HepG2 (cell line): ENCODE results near the gene TOLLIP. TPM values are rescaled to one million over a fixed set of nuclear protein-coding genes. Genes with fewer than 3 reads are reported as not detected.

ENCODE experiments used
- ARNT2 ChIP-seq: sonication (generic); formaldehyde crosslinking; IDR thresholded peaks from 2 replicates; pipeline ENCODE4 v1.8.0; 2022; ENCODE audit warnings: mild to moderate bottlenecking, low read depth, missing genetic modification reagents, moderate library complexity
- ERF ChIP-seq: IDR thresholded peaks from 2 replicates; pipeline ENCODE4 v1.6.1; 2018; ENCODE audit warnings: missing biosample characterization, missing genetic modification reagents
- GABPB1 ChIP-seq: IDR thresholded peaks from 2 replicates; pipeline ENCODE4 v1.6.1; 2016; ENCODE audit warnings: mild to moderate bottlenecking, missing genetic modification reagents, moderate library complexity, missing compliant biosample characterization
- HDAC2 ChIP-seq: sonication (generic); formaldehyde crosslinking; IDR thresholded peaks from 2 replicates; pipeline ENCODE4 v1.4.0; 2020; ENCODE audit warnings: missing genetic modification reagents
- KAT8 ChIP-seq: IDR thresholded peaks from 2 replicates; pipeline ENCODE4 v1.6.1; 2016; ENCODE audit warnings: missing genetic modification reagents, missing compliant biosample characterization
- MED13 ChIP-seq: sonication (generic); formaldehyde crosslinking; IDR thresholded peaks from 2 replicates; pipeline ENCODE4 v1.5.0; 2020; ENCODE audit warnings: missing genetic modification reagents
- NONO ChIP-seq, 2 experiments: fragments of 450-650 bp in 1 of 2; sonication (generic) in 1 of 2; formaldehyde crosslinking in 1 of 2; IDR thresholded peaks in 1 of 2; conservative IDR thresholded peaks in 1 of 2; 2 replicates each; pipeline versions ENCODE4 v1.6.1 to v1.8.0; 2017 to 2022; ENCODE audit warnings: mild to moderate bottlenecking in 1 of 2, missing genetic modification reagents in 1 of 2, moderate library complexity in 1 of 2
- RNF2 ChIP-seq: fragments of 450-650 bp; conservative IDR thresholded peaks from 2 replicates; pipeline ENCODE4 v1.6.1; 2016; ENCODE audit warnings: low read depth
- SAP130 ChIP-seq: IDR thresholded peaks from 2 replicates; pipeline ENCODE4 v1.6.1; 2016; ENCODE audit warnings: low read depth
- SNAPC2 ChIP-seq: sonication (generic); formaldehyde crosslinking; IDR thresholded peaks from 2 replicates; pipeline ENCODE4 v1.8.1; 2022; ENCODE audit warnings: mild to moderate bottlenecking, missing genetic modification reagents
- ZBTB38 ChIP-seq: sonication (generic); formaldehyde crosslinking; IDR thresholded peaks from 2 replicates; pipeline ENCODE4 v1.5.1; 2020; ENCODE audit warnings: mild to moderate bottlenecking, missing genetic modification reagents
- ZNF629 ChIP-seq: sonication (generic); formaldehyde crosslinking; conservative IDR thresholded peaks from 2 replicates; pipeline ENCODE4 v1.5.0; 2020; ENCODE audit warnings: missing genetic modification reagents
- ZNF761 ChIP-seq: sonication (generic); formaldehyde crosslinking; conservative IDR thresholded peaks from 2 replicates; pipeline ENCODE4 v1.4.0; 2020; ENCODE audit warnings: mild to moderate bottlenecking, missing genetic modification reagents
- ZNF768 ChIP-seq: sonication (generic); formaldehyde crosslinking; IDR thresholded peaks from 2 replicates; pipeline ENCODE4 v1.4.0; 2020; ENCODE audit warnings: missing genetic modification reagents
- ZNF772 ChIP-seq: sonication (generic); formaldehyde crosslinking; IDR thresholded peaks from 2 replicates; pipeline ENCODE4 v1.5.0; 2020; ENCODE audit warnings: mild to moderate bottlenecking, missing genetic modification reagents
- ZNF788 ChIP-seq: sonication (generic); formaldehyde crosslinking; IDR thresholded peaks from 2 replicates; pipeline ENCODE4 v1.5.0; 2020; ENCODE audit warnings: mild to moderate bottlenecking, missing genetic modification reagents, borderline replicate concordance
- polyA plus RNA-seq, 8 experiments: library from polyadenylated mRNA; depleted of rRNA in 3 of 8; stranded (reverse) in 7 of 8; unstranded in 1 of 8; fragments of >200 nt; fragmentation: Illumina TruSeq in 4 of 8; extraction: Trizol in 4 of 8; gene quantifications; 2 replicates each; pipeline versions ENCODE4 v1.2.1 to v1.2.3, GENCODE V29; 2011 to 2016; ENCODE audit warnings: low read depth in 4 of 8, missing spikeins in 1 of 8, mixed read lengths in 1 of 8; ENCODE audit not compliant: insufficient read depth in 1 of 8
- total RNA-seq, 5 experiments: library from RNA; depleted of rRNA; stranded (reverse); fragments of >200 nt; fragmentation: Illumina TruSeq; extraction: Trizol; gene quantifications; 2 replicates each; pipeline ENCODE4 v1.2.3, GENCODE V29; 2016; ENCODE audit warnings: low read depth in 1 of 5
- TF ChIP-seq, protein P1 (sequence below): sonication (generic); formaldehyde crosslinking; IDR thresholded peaks from 2 replicates; pipeline ENCODE4 v1.5.0; 2020; ENCODE audit warnings: mild to moderate bottlenecking, missing genetic modification reagents, borderline replicate concordance
- TF ChIP-seq, protein P2 (sequence below): sonication (generic); formaldehyde crosslinking; IDR thresholded peaks from 2 replicates; pipeline ENCODE4 v1.9.0; 2021; ENCODE audit warnings: mild to moderate bottlenecking, missing genetic modification reagents

The TOLLIP gene
- total and polyA plus RNA-seq, 2 of the 13 experiments (the other 11 are each of a cell fraction or from before 2014, with no cell fraction given), result 25.9 to 47.5 TPM

DNA sequence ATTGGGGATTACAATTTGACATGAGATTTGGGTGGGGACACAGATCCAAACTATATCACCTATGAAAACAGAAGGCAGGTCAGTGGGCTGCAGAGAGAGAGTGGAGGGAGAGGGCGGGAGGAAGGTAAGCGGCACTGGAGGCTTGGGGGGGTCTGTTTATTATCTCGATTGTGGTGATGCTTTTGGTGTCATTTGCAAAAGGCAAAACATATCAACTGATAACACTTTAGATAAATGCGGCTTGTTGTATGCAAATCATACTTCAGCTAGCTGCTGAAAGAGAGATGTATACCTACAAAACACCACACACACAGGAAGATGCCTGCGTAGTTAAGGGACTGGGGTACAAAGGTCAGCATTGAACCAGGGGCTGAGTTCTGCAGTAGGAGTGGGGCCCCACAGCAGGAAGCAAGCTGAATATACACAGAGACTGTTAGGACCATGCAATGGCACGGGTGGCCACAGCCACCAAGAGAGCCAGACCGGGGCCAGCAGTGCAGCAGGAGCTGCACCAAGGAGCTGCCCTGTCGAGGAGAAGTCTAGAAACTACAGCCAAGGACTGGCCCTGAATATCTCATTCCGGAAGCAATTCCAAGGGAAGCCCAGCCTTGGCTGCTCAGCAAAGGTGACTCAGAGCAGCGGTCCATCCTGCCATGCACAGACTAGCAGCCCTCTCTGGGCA is 23.8 kb upstream of the TOLLIP start (continued):
- peak; percentile 43; the same call in 1 of the 2 replicates for TF ChIP-seq GABPB1 (CRISPR knock-in tag)
- no peak for TF ChIP-seq MED13 (CRISPR knock-in tag)
- peak; percentile 65 for TF ChIP-seq HDAC2 (CRISPR knock-in tag)
- TF ChIP-seq, protein P1, sequence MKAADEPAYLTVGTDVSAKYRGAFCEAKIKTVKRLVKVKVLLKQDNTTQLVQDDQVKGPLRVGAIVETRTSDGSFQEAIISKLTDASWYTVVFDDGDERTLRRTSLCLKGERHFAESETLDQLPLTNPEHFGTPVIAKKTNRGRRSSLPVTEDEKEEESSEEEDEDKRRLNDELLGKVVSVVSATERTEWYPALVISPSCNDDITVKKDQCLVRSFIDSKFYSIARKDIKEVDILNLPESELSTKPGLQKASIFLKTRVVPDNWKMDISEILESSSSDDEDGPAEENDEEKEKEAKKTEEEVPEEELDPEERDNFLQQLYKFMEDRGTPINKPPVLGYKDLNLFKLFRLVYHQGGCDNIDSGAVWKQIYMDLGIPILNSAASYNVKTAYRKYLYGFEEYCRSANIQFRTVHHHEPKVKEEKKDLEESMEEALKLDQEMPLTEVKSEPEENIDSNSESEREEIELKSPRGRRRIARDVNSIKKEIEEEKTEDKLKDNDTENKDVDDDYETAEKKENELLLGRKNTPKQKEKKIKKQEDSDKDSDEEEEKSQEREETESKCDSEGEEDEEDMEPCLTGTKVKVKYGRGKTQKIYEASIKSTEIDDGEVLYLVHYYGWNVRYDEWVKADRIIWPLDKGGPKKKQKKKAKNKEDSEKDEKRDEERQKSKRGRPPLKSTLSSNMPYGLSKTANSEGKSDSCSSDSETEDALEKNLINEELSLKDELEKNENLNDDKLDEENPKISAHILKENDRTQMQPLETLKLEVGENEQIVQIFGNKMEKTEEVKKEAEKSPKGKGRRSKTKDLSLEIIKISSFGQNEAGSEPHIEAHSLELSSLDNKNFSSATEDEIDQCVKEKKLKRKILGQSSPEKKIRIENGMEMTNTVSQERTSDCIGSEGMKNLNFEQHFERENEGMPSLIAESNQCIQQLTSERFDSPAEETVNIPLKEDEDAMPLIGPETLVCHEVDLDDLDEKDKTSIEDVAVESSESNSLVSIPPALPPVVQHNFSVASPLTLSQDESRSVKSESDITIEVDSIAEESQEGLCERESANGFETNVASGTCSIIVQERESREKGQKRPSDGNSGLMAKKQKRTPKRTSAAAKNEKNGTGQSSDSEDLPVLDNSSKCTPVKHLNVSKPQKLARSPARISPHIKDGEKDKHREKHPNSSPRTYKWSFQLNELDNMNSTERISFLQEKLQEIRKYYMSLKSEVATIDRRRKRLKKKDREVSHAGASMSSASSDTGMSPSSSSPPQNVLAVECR (CRISPR knock-in tag), result peak; percentile 53; the same call in 1 of the 2 replicates
- TF ChIP-seq ZNF768, result peak; percentile 85
- no peak for TF ChIP-seq ZNF788
- TF ChIP-seq, protein P2, sequence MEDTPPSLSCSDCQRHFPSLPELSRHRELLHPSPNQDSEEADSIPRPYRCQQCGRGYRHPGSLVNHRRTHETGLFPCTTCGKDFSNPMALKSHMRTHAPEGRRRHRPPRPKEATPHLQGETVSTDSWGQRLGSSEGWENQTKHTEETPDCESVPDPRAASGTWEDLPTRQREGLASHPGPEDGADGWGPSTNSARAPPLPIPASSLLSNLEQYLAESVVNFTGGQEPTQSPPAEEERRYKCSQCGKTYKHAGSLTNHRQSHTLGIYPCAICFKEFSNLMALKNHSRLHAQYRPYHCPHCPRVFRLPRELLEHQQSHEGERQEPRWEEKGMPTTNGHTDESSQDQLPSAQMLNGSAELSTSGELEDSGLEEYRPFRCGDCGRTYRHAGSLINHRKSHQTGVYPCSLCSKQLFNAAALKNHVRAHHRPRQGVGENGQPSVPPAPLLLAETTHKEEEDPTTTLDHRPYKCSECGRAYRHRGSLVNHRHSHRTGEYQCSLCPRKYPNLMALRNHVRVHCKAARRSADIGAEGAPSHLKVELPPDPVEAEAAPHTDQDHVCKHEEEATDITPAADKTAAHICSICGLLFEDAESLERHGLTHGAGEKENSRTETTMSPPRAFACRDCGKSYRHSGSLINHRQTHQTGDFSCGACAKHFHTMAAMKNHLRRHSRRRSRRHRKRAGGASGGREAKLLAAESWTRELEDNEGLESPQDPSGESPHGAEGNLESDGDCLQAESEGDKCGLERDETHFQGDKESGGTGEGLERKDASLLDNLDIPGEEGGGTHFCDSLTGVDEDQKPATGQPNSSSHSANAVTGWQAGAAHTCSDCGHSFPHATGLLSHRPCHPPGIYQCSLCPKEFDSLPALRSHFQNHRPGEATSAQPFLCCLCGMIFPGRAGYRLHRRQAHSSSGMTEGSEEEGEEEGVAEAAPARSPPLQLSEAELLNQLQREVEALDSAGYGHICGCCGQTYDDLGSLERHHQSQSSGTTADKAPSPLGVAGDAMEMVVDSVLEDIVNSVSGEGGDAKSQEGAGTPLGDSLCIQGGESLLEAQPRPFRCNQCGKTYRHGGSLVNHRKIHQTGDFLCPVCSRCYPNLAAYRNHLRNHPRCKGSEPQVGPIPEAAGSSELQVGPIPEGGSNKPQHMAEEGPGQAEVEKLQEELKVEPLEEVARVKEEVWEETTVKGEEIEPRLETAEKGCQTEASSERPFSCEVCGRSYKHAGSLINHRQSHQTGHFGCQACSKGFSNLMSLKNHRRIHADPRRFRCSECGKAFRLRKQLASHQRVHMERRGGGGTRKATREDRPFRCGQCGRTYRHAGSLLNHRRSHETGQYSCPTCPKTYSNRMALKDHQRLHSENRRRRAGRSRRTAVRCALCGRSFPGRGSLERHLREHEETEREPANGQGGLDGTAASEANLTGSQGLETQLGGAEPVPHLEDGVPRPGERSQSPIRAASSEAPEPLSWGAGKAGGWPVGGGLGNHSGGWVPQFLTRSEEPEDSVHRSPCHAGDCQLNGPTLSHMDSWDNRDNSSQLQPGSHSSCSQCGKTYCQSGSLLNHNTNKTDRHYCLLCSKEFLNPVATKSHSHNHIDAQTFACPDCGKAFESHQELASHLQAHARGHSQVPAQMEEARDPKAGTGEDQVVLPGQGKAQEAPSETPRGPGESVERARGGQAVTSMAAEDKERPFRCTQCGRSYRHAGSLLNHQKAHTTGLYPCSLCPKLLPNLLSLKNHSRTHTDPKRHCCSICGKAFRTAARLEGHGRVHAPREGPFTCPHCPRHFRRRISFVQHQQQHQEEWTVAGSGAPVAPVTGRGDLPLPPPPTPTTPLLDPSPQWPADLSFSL (CRISPR knock-in tag), result 0 out of 2 replicates have a peak, but pooled peaks have one; percentile 44
- 0 out of 2 replicates have a peak, but pooled peaks have one; percentile 34 for TF ChIP-seq ARNT2 (CRISPR knock-in tag)
- no peak for TF ChIP-seq RNF2
- TF ChIP-seq SAP130 (CRISPR knock-in tag), result peak; percentile 61
- peak; percentile 44; the same call in 1 of the 2 replicates for TF ChIP-seq ZNF761 (CRISPR knock-in tag)
- TF ChIP-seq SNAPC2 (CRISPR knock-in tag), result 0 out of 2 replicates have a peak, but pooled peaks have one; percentile 52
- TF ChIP-seq ERF (CRISPR knock-in tag), result peak; percentile 52; the same call in 1 of the 2 replicates
- TF ChIP-seq ZBTB38 (CRISPR knock-in tag), result peak; percentile 64
- 0 out of 2 replicates have a peak, but pooled peaks have one; percentile 26 for TF ChIP-seq ZNF629 (CRISPR knock-in tag)
- TF ChIP-seq ZNF772 (CRISPR knock-in tag), result 0 out of 2 replicates have a peak, but pooled peaks have one; percentile 23
- no peak for TF ChIP-seq NONO (IDR thresholded peaks at IDR 0.05)
- 0 out of 2 replicates have a peak, but pooled peaks have one; percentile 30 for TF ChIP-seq NONO (CRISPR knock-in tag; conservative IDR thresholded peaks at IDR 0.05)
- 0 out of 2 replicates have a peak, but pooled peaks have one; percentile 41 for TF ChIP-seq KAT8 (CRISPR knock-in tag)
